Activated CD8-positive, alpha-beta memory T cell treated with anti-CD3 and anti-CD28 coated beads, Interleukin-2, amount 50 U/mL, for 24 hours (primary cell): ENCODE results near the gene ETS1.

Experiments used
- DNase-seq: peaks from one replicate; pipeline ENCODE4 v3.0.0-alpha.2; 2020; ENCODE audit errors: extremely low read depth

Gene ETS1

DNA sequence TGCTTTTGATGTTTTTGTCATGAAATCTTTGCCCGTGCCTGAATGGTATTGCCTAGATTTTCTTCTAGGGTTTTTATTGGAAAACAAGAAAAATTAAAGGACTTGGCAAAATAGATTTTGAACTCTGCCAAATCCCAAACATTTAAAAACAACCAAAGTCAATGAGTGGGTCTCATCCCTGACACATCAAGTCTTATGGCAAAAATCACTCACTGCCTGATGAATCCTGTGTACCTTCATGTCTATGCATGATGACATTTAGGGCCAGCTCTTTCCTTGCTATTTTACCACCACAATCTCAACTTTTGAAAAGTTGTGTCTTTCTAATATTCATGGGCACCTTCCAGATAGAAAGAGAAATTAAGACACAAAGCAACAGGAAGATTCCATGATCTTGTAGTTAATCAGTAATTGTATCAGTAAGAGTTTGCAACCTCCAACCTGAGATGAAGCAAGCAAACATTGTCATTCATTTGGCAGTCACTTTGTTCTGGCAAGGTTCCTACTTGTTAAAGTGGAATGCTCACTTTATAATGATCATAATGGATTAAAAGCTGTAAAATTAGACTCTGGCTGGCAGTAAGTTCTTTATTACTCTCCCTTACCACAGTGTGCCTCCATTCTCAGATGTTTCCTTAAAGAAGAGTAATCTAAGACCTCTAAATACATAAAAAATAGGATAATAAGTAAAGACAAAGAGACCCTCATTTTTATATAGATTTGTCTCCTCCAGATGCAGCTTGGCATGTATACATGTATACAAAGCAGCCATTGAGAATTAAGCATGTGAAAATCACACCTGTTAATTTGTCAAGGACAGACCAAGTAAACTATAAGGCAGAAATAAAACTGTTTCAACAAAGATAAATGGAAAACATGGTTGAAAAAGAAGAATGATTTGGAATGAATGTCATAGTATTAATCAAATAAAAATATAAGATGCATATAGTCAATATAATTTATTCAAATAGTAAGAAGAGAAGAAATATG, 51.6 kb downstream of the ETS1 start:
- DNase-seq: no peak

DNA sequence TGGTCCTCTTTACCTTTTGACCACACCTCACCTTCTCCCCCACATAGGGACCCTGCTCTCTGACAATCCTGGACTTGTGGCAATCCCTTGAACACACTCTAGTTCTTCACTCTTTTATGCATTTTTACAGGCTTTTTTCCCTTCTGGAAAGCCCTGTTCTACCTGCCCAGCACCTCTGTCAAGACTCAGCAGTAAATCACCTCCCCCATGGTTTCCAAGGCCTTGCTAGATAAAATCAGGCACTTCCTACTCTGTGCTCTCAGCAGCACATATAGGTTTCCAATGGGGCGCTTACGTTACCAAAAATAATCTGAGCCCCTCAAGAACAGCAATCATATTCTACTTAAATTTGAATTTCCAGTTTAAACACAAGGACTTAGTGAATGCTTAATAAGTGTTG, 53.9 kb downstream of the ETS1 start:
- no peak for DNase-seq

DNA sequence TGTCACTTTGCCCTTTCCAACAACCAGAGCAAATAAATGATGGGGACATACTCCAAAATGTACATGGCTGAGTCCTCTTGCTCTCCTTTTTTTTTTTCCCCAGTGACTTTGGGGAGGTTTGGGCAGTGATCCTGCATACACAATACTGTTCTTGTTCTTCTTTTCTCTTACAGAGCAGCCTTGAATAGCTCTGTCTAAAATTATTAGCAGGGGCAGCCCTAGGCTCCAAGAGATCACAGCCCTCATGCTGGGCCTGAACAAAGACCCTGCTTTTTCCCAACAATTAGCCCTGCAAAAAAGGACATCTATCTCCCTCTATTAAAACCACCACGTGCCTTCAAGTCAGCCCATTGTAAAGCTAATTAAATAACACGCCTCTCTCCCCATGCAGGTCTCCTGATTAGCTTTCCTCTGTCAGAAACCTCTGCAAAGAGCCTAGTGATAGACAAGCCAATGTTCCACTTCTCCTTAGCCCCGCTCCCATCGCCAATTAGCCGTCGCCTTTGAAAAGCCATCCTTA, 54.7 kb downstream of the ETS1 start:
- no peak for DNase-seq

- no peak for DNase-seq
These were observed 55.3 kb downstream of the ETS1 start for GRCh38 chr11:128532016-128532571.

GRCh38 chr11:128531588-128531987, 55.8 kb downstream of the ETS1 start:
- no peak for DNase-seq

- no peak for DNase-seq
These were observed 57.0 kb downstream of the ETS1 start for GRCh38 chr11:128530118-128531074.

- DNase-seq: no peak
These were observed 59.1 kb downstream of the ETS1 start for GRCh38 chr11:128528294-128528693.

DNA sequence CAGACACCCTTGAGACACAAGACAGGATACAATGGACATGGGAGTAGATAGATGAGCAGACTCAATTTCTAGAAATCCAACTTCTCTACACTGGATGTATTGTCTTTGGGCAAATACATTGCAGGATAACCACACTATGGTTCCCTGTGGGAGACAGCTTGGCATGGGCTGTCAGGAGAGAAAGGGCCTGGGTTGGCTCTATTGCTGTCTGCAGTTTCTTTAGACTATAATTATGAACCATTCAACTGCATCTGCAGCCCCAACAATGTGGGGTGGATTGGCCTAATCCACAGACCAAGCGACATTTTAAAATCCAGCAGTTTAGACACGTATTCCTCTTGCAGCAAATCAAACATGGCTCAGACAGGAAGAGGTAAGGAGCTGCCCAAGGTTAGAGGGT, 60.3 kb downstream of the ETS1 start:
- DNase-seq: no peak

GRCh38 chr11:128525411-128526243, 61.7 kb downstream of the ETS1 start:
- DNase-seq: no peak

GRCh38 chr11:128524172-128524571, 63.2 kb downstream of the ETS1 start:
- DNase-seq: no peak

DNA sequence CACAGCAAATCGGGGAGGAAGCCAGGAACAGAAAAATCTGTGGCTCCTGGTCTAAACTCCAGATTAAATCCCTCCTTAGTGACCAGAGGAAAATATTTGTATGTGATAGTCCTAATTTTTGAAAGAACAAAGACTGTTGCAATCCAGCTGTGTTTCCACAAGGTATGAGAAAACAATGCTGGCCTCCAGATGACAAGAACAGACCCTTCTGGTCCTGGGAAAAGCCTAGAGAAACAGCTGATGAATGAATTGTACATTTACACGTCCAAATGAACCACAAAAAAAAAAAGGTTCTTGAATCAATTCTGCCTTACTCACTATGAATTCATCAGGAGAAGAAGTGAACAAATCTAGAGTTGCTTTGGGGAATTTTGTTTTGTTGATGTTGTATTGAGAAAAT, 63.7 kb downstream of the ETS1 start:
- DNase-seq: no peak

DNA sequence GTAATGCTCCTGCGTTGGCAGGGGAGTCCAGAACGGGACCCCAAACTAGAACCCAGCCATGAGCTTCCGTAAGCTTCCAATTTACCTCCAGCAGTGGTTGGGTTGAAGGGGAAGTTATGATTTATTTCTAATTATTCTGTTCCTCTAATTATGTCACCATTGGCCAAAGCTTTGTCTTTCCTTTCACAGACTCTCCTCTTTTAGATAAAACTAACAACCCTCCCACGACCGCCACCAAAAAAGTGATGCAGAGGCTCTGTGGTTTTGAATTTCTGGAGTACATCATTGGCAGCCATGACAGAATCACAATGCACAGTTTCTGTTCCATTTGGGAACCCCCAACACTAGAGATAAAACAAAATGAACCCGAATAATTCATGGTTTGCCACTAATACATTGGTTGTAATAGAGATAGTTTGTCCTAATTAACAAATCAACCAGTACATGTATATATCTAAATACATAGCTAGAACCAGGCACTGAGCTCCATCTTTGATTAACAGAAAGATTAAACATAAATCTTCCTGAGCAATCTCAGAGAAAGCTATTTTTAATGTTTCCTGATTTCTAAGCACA, 64.3 kb downstream of the ETS1 start:
- peak; percentile 54 for DNase-seq

DNA sequence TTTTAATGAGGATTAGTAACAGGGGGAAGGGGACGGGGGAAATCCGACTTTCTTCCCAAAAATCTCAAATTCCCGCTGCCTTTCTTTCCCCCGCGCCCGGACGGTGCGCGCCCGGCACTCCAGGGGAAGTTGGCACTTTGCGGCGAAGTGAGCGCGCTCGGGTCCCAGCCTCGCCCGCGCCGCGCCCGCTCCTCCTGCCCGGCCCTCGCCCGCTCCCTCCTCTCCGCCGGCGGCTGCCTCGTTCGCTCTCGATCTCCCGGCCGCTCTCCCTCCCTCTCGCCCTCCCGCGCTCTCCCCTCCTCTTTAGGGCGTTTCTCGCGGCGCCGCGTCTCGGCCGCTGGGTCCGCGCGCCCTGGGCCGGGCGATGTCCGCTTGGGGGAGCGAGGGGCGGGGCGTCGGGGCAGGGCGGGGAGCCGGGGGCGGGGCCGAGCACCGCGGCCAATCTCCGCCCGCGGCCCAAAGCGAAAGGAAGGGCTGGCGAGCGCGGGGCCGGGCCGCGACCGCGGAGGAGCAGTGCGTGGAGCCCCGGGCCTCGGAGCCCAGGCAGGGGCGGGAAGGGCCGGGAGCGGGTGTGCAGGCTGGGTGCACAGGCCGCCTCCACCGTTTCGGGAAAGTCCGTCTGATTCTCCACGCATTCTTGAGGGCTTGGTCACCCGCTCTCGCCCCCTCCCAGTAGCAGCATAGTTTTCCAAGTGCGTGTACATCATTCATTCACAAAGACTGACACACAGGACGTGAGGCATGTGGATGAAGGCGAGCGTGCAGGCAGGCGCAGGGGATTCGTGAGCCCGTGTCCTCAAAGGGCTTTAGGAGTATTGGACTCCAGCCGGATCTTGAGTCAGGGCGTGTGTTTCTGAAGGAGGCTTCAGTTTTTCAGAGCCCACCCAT, 65.1 kb downstream of the ETS1 start:
- DNase-seq: peak; percentile 62

DNA sequence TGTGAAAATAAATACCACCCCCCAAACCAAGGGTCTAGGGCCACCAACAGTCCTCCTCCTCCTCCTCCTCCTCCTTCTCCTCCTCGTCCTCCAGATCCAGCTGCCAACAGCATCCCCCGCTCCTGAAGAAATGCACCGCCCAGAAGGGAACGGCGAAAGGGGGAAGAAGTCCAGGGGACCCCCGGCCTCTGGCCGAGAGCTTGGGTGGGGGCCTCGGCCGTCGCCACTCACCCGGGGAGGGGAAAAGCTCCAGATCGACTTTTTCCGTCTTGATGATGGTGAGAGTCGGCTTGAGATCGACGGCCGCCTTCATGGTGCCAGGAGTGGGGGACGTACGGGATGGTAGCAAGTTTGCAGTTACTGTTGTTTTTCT, 65.7 kb downstream of the ETS1 start:
- no peak for DNase-seq

GRCh38 chr11:128520888-128521681, 66.3 kb downstream of the ETS1 start:
- no peak for DNase-seq

- no peak for DNase-seq
These were observed 67.0 kb downstream of the ETS1 start for GRCh38 chr11:128520206-128520887.

- no peak for DNase-seq
These were observed 68.0 kb downstream of the ETS1 start for GRCh38 chr11:128519338-128519737.

GRCh38 chr11:128518493-128519207, 68.7 kb downstream of the ETS1 start:
- DNase-seq: no peak
